ENCODE measurements around the gene TAPT1.

Gene TAPT1

DNA sequence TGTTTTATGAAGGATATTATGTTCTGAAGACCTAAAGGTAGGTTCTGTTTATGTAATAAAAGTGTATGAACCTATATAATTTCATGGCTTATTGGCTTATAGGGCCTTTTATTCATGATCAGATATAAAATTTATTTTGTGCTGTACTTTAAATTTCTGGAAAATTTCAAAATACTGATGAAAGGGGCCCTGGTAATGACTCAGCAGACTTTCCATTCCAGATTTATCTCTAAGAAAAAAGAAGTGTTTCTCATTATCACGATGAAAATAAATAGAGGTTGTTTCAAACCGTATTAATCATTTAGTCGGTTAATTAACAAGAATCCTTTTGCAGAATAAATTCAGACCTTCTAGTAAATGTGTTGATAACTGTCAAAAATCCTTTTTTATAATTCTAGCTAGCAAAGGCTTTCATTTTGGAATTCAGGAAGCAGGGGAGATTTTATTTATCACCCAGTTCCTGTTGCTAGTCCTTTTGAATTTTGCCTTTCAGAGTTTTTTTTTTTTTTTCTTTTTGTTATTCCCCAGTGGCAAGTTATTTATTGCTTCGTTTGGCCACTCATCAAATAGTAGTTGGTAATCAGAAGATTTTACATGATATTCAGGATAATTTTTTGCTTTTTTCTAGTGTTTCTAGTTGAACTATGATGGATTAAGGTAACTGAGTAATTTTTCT is 5.4 kb upstream of the TAPT1 start:
- Mint-ChIP-seq H3K27me3 (no peaks in the 10 kb centered on the region), H3K27ac (peak overlapping the region; percentile 74), H3K36me3 (no peaks in the 10 kb centered on the region), H3K4me3 (peak overlapping the region; percentile 38), H3K9me3 (ENCODE audit: low read depth) (no peaks in the 10 kb centered on the region), H3K4me1 (ENCODE audit: low read depth) (peaks cover 44% of the 10 kb centered on the region)

DNA sequence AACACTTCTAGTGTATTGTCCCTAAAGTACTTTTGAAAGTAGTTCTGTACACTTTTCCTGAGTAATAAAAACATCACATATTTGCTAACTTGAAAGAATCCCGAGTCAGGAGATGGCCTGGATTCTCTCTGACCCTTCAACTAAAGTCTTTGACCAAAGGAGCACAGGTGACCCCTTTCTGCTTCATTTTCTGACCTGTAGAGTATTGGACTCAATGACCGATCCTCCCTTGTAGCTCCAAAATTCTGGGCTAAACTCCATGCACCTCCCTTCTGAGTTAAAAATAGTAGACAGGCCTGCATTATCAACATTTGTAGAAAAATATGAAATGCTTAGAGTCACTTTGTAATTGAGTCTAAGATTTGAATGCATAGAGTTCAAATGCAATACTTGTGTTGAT is 4.0 kb upstream of the TAPT1 start:
- peaks cover 47% of the 10 kb centered on the region for H3K4me1 Mint-ChIP-seq (ENCODE audit: low read depth)
- no peaks in the 10 kb centered on the region for H3K27me3 Mint-ChIP-seq
- H3K36me3 Mint-ChIP-seq: no peaks in the 10 kb centered on the region
- H3K9me3 Mint-ChIP-seq (ENCODE audit: low read depth): no peaks in the 10 kb centered on the region
- H3K27ac Mint-ChIP-seq: peak overlapping the region; percentile 62
- no peak overlapping the region for H3K4me3 Mint-ChIP-seq

DNA sequence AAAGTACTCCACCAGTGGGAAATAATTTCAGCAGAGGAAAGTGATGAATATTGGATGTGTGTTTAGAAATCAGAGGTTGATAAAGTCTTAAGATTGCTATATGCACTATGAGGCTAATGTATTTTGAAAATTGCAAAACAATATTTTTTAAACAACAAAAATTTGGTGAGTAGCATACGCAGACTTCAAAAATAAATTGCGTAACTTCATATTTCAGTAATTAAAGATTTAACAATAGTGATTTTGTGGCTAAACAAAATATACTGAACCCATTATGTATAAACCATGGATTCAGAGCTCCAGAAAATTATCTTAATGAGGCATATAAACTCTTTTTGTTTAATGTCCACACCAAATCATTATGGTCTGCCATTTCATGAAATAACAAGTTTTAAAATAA is 3.3 kb upstream of the TAPT1 start:
- Mint-ChIP-seq H3K27ac (no peak overlapping the region), H3K4me3 (no peak overlapping the region), H3K4me1 (ENCODE audit: low read depth) (peaks cover 53% of the 10 kb centered on the region), H3K9me3 (ENCODE audit: low read depth) (no peaks in the 10 kb centered on the region), H3K36me3 (no peaks in the 10 kb centered on the region), H3K27me3 (no peaks in the 10 kb centered on the region)

DNA sequence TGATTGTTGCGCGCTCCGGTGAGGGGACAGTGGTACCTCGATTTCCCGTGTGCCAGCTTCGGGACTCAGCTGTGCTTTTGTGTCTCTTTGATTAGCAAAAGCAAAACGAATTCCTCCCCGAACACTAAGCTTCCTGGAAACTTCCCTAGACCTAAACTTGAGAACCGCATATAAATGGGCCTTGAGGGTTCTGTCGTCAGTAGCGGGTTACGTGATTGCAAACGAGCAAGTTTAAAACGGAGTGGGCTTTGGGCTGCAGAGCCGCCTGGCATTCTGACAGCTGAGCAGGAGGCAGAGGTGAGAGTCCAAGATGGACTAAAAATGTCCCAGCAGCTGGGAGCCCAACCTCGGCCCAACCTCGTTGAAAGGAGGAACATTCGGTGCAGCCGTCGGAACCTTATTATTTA is 1.2 kb upstream of the TAPT1 start:
- no peaks in the 10 kb centered on the region for H3K9me3 Mint-ChIP-seq (ENCODE audit: low read depth)
- H3K27ac Mint-ChIP-seq: peak overlapping the region; percentile 97
- H3K36me3 Mint-ChIP-seq: no peaks in the 10 kb centered on the region
- peaks cover 71% of the 10 kb centered on the region for H3K4me1 Mint-ChIP-seq (ENCODE audit: low read depth)
- peak overlapping the region; percentile 94 for H3K4me3 Mint-ChIP-seq
- no peaks in the 10 kb centered on the region for H3K27me3 Mint-ChIP-seq

DNA sequence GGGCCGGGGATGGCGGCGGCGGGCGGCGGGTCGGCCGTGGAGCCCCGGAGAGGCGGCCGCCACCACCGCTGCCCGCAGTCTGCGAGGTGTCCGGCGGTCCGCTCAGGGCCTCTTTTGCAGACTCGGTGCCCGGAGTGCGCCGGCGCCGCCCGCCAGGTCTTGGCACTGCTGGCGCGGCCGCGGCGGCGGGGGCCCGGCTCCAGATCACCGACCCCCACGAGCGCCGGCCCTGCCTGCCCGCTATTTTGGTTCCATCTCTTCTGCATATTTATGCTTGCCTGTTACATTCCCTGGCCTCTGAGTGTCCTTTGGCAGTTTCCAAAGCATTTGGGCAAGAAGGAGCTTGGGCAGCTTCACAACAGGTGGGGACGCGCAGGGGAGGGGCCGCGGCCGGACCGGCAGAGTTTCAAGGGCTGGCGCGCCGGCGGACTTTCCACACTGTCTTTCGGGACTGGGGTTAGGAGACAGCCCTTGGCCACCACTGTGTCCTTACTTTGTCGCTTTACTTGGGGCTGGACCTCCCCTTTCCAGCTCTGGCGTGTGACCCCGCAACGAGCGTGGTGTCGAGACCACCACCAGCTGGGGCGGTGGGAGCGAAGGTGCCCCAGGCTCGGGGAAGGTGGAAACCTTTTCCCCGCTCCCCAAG is 668 bp upstream of the TAPT1 start:
- peak overlapping the region; percentile 94 for H3K4me3 Mint-ChIP-seq
- peak overlapping the region; percentile 97 for H3K27ac Mint-ChIP-seq
- H3K4me1 Mint-ChIP-seq (ENCODE audit: low read depth): peaks cover 71% of the 10 kb centered on the region
- H3K27me3 Mint-ChIP-seq: no peaks in the 10 kb centered on the region
- no peaks in the 10 kb centered on the region for H3K36me3 Mint-ChIP-seq
- H3K9me3 Mint-ChIP-seq (ENCODE audit: low read depth): no peaks in the 10 kb centered on the region

DNA sequence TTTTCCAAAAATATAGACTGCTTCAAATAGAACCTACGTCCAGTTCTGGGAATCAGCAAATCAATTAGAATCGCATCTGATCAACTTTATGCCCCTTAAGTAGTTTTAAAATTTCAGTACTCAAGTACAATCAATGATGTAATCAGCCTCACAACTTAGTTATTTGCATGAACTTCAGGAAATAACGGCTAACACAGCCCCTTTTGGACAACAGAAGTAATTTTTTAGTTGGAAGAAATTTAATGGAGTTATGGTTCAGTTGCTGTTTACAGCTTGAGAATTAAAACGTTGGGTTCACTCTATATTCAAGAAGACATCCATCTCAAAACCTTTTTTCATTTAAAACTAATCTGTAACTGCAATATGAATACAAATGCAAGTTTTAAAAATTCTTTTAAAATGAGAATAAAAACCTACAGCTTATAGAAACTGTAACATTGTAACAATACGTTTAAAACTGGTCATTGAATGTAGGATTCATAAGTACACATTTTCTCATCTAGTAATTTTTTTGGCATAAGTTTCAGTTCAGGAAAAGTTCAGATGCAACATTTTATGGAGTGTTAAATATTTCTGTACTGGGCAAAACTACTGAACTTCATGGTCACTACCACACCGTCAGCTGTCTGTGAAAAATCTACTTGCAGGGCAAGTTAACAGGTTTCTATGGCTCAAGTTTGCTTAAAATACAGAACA is 956 bp downstream of the TAPT1 start:
- peak overlapping the region; percentile 84 for H3K27ac Mint-ChIP-seq
- peaks cover 59% of the 10 kb centered on the region for H3K4me1 Mint-ChIP-seq (ENCODE audit: low read depth)
- no peaks in the 10 kb centered on the region for H3K27me3 Mint-ChIP-seq
- no peaks in the 10 kb centered on the region for H3K9me3 Mint-ChIP-seq (ENCODE audit: low read depth)
- H3K4me3 Mint-ChIP-seq: peak overlapping the region; percentile 91
- H3K36me3 Mint-ChIP-seq: no peaks in the 10 kb centered on the region

DNA sequence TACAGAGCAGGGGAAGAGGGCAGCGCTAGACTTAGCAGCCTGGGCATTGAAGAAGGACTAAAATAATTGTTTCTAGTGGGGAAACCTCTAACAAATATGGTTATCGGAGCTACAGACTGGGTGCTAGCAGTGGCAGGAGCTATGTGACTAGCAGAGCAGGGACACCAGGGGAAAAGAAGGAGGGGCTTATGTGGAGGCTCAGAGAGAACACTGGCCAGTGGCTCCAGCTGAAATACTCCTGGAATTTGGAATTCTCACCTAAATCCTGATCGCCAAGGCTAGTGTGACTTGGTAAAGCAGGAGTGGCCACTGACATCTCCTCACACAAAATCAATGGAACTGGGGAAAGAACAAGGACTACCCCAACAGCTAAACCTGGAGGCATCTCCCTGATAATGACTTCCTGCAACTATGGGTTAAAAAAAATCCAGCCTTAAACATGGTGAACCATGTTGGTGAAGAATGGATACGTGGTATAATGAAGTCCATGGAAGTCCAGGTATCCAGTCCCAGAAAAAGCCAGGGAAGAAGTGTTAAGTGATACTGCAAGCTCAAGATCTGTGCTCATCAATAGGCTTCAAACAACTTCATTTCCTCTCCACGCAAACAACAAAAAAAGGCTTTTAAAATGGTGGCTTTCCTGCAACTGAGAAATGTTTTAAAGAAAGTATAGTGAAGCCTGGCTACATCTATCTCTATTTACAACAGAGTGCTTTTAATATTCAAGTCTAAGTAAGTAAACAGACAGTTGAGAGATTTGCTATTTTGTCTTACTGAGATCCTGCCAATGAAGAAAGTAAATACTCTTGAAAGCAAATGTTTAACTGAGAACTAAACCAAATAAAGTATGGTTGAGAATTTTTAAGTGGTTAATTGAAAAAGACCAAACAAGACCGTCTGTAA is 1.8 kb downstream of the TAPT1 start:
- Mint-ChIP-seq H3K4me3 (peak overlapping the region; percentile 91), H3K9me3 (ENCODE audit: low read depth) (no peaks in the 10 kb centered on the region)

DNA sequence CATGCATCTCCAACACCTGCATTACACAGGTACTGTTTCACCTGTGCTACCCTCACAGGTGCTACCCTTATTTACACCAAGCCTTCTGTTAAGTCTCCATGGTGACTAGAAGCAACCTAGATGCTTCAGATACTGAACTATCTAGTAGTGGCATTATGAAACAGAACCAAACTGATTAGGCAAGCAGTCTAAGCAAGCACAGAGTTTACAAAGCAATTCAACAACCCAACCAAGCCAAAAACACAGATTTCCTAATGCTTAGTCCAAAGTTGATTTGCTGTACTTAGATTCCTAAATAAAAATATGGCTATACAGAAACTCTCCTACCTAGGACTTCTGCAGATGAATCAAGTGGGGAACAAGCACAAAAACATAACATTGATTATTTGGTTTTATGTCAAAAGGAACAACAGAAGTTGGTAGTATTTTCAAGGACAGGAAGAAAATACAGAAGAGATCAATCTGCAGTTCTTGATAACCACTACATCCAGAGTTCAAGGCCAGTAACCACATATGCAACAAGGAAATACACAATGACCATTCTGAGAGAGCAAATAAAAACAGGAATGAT is 3.2 kb downstream of the TAPT1 start:
- Mint-ChIP-seq H3K27me3 (no peaks in the 10 kb centered on the region), H3K4me3 (peak overlapping the region; percentile 91), H3K9me3 (ENCODE audit: low read depth) (no peaks in the 10 kb centered on the region), H3K36me3 (no peaks in the 10 kb centered on the region), H3K27ac (peak overlapping the region; percentile 67), H3K4me1 (ENCODE audit: low read depth) (peaks cover 56% of the 10 kb centered on the region)

More for the DNA sequence above, 1.8 kb downstream of the TAPT1 start:
- Mint-ChIP-seq H3K36me3 (no peaks in the 10 kb centered on the region), H3K27ac (peak overlapping the region; percentile 84), H3K27me3 (no peaks in the 10 kb centered on the region), H3K4me1 (ENCODE audit: low read depth) (peaks cover 58% of the 10 kb centered on the region)

DNA sequence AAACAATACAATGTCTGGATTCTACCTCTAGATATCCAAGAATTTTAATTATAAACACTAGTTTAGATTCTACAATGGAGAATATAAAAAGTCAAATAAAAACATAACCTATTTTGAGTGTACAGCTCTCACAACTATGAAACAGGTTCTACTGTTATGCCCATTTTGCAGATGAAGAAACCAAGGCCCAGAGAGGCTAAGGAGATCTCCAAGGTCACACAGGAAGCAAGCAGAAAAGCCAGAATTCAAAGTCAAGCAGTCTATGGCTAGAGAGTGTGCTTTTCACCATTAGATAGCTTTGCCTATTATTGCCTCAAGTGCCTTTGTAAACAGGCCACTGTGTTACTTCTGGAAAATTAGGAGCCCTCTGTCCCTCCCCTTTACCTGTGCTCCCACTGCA is 7.3 kb downstream of the TAPT1 start:
- H3K9me3 Mint-ChIP-seq (ENCODE audit: low read depth): no peaks in the 10 kb centered on the region
- no peaks in the 10 kb centered on the region for H3K27me3 Mint-ChIP-seq
- H3K36me3 Mint-ChIP-seq: peaks cover 13% of the 10 kb centered on the region
- peaks cover 70% of the 10 kb centered on the region for H3K4me1 Mint-ChIP-seq (ENCODE audit: low read depth)
- H3K4me3 Mint-ChIP-seq: no peak overlapping the region
- H3K27ac Mint-ChIP-seq: no peak overlapping the region

DNA sequence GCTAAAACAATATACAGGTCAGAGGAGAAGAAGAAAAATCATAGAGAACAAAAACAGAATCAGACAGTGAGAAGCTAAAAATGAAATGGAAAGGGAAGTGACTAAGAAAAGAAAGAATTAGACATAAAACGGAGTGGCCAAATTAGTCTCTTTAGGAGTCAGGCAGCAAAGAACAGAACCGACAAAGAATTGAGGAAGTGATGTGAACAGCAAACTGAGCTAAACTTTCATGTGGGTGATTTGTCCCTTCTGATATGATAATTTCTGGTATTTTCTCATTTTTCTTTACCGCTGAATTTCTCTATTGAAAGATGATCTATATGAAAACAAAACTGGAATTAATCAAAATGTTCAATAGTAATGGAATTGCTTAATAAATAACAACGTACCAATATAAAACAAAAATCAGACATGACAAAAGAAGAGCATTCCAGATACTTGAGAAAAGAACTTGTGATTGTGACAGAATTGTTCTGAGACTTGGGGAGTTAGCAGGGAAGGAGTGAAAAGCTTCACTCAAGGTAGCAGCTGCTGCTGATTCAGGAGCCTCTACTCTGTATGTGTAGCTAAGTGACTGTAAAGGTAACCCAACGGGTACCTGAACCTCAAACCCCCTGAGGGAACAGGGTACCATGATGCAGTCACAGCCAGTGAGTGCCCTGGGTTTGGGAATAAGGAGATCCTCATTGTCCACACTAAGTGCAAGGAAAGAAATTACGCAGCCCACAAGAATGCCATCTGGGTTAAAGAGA is 8.8 kb downstream of the TAPT1 start:
- Mint-ChIP-seq H3K9me3 (ENCODE audit: low read depth) (no peaks in the 10 kb centered on the region), H3K4me1 (ENCODE audit: low read depth) (peaks cover 70% of the 10 kb centered on the region), H3K27me3 (no peaks in the 10 kb centered on the region), H3K27ac (peak overlapping the region; percentile 83), H3K36me3 (peaks cover 13% of the 10 kb centered on the region), H3K4me3 (peak overlapping the region; percentile 60)

DNA sequence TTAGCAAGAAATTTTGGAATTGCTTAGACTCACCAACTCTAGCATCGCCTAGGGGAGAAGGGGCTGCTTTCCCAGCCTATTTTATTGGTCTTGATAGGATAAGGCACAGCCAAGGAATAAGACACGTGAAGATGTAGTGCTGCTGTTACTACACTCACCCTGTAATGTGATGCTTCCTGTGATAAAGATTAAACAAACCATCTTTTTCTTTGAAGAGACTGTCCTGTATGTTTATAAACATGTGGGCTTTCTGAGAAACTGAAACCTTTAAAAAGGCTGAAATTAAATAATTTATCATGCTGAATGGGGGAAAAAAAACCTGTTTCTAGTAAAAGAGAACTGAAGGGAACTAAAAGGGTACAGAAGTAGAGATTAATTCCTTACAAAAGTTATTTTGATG is 13.2 kb downstream of the TAPT1 start:
- H3K27ac Mint-ChIP-seq: peak overlapping the region; percentile 51
- no peaks in the 10 kb centered on the region for H3K27me3 Mint-ChIP-seq
- no peak overlapping the region for H3K4me3 Mint-ChIP-seq
- no peaks in the 10 kb centered on the region for H3K9me3 Mint-ChIP-seq (ENCODE audit: low read depth)
- H3K36me3 Mint-ChIP-seq: peaks cover 21% of the 10 kb centered on the region
- H3K4me1 Mint-ChIP-seq (ENCODE audit: low read depth): peaks cover 59% of the 10 kb centered on the region

DNA sequence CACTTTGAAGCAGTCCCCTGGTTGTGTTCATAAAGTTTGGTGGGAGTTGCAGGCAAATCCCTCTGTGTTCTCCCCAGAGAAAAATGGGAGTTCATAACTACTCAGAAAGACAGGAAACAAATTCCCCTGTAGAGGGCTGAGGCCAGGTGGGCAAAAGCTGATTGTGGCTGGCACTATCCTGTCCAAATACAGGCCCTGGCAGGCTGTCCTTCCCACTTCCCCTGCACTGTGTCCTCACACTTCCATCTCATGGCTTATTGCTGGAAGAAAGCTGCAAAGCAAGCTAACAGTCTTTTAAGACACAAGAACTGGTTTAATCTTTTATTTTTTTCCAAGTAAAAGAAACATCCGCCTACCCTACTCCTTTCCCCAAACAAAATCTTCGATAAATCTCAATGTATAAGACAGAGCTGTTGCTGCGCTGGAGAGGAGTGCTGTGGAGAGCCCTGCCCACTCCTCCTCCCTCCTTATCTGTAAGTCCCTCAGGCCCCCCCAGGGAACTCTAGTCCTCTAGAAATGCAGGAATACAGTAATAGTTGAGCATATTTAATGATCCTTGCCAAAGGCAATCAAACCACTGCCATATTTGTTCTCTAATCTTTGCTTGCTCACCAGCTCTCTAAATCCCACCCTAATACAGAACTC is 14.0 kb downstream of the TAPT1 start:
- Mint-ChIP-seq H3K27me3 (no peaks in the 10 kb centered on the region), H3K27ac (no peak overlapping the region), H3K9me3 (ENCODE audit: low read depth) (no peaks in the 10 kb centered on the region), H3K36me3 (peaks cover 23% of the 10 kb centered on the region), H3K4me3 (no peak overlapping the region), H3K4me1 (ENCODE audit: low read depth) (peaks cover 59% of the 10 kb centered on the region)

DNA sequence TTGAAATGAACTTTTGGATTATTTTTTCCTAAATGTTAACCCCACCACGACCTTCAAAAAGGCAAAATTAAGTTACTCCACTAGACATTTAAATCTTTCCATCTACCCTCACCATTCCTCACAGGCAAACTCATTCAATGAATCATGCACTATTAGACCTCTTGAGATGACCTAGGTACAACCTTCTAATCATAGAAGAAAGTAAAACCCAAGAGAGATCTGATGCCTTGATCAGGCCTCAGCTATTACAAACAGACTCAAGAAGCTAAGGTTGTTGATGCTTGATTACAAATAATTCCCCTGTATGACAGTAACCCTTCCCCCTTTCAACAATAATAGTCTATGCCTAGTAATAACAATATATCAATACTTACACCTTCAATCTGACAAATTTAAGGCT is 18.9 kb downstream of the TAPT1 start:
- Mint-ChIP-seq H3K27me3 (no peaks in the 10 kb centered on the region), H3K27ac (peak overlapping the region; percentile 11), H3K36me3 (peaks cover 11% of the 10 kb centered on the region), H3K4me1 (ENCODE audit: low read depth) (peaks cover 38% of the 10 kb centered on the region), H3K9me3 (ENCODE audit: low read depth) (no peaks in the 10 kb centered on the region), H3K4me3 (no peak overlapping the region)

Data from activated naive CD8-positive, alpha-beta T cell (primary cell).